Measurements from ENCODE around the gene TBC1D26.
"Not testable (repeated sequence)": the region's sequence is repeated elsewhere in the genome, so short reads cannot be mapped to it uniquely, and the experiment has no call there.

Gene TBC1D26

GRCh38 chr17:15731900-15732299, at the start of gene TBC1D26:
TSS of gene TBC1D26 (plus strand) at chr17:15732283. CDS start at chr17:15735349, 3,066 bp downstream.
- DNase-seq (ENCODE audit: low spot score): not testable (repeated sequence)

- DNase-seq (ENCODE audit: low spot score): not testable (repeated sequence)
These were observed 48.9 kb upstream of the TBC1D26 start for GRCh38 chr17:15683135-15683534.

- peak; percentile 50 for DNase-seq (ENCODE audit: low spot score)
These were observed 48.1 kb upstream of the TBC1D26 start, which contains the start of gene TRIM16 for GRCh38 chr17:15683824-15684478. TSS of gene TRIM16 (minus strand) at chr17:15684311. CDS start at chr17:15651609, 32,702 bp downstream.

GRCh38 chr17:15687494-15687893, 44.6 kb upstream of the TBC1D26 start:
- DNase-seq (ENCODE audit: low spot score): not testable (repeated sequence)

GRCh38 chr17:15698967-15699366, 33.1 kb upstream of the TBC1D26 start:
- not testable (repeated sequence) for DNase-seq (ENCODE audit: low spot score)

- DNase-seq (ENCODE audit: low spot score): peak; percentile 93
These were observed 32.6 kb upstream of the TBC1D26 start, which contains the start of gene ZNF286A for GRCh38 chr17:15699413-15699924. TSS of gene ZNF286A (plus strand) at chr17:15699752. CDS start at chr17:15700330, 578 bp downstream.

- DNase-seq (ENCODE audit: low spot score): not testable (repeated sequence)
These were observed 32.1 kb upstream of the TBC1D26 start for GRCh38 chr17:15699937-15700336.

GRCh38 chr17:15704239-15704638, 27.8 kb upstream of the TBC1D26 start:
- DNase-seq (ENCODE audit: low spot score): not testable (repeated sequence)

GRCh38 chr17:15704813-15705212, 27.3 kb upstream of the TBC1D26 start:
- DNase-seq (ENCODE audit: low spot score): not testable (repeated sequence)

GRCh38 chr17:15708879-15709278, 23.2 kb upstream of the TBC1D26 start:
- DNase-seq (ENCODE audit: low spot score): not testable (repeated sequence)

GRCh38 chr17:15716601-15717563, 15.2 kb upstream of the TBC1D26 start:
- DNase-seq (ENCODE audit: low spot score): not testable (repeated sequence)

GRCh38 chr17:15730535-15730934, 1.5 kb upstream of the TBC1D26 start:
- not testable (repeated sequence) for DNase-seq (ENCODE audit: low spot score)

GRCh38 chr17:15733174-15733789, 1.2 kb downstream of the TBC1D26 start:
- DNase-seq (ENCODE audit: low spot score): not testable (repeated sequence)

GRCh38 chr17:15736578-15736977, 4.5 kb downstream of the TBC1D26 start:
- not testable (repeated sequence) for DNase-seq (ENCODE audit: low spot score)

- no peak for DNase-seq (ENCODE audit: low spot score)
- no peak for TF ChIP-seq CTCF (IDR thresholded peaks at IDR 0.05; ENCODE audit: extremely low read depth, missing control alignments)
These were observed 6.0 kb downstream of the TBC1D26 start for GRCh38 chr17:15738066-15738465.

- not testable (repeated sequence) for DNase-seq (ENCODE audit: low spot score)
These were observed 7.2 kb downstream of the TBC1D26 start for GRCh38 chr17:15739259-15739658.

GRCh38 chr17:15740041-15740440, 8.0 kb downstream of the TBC1D26 start:
- not testable (repeated sequence) for DNase-seq (ENCODE audit: low spot score)
